Activated CD8-positive, alpha-beta memory T cell treated with anti-CD3 and anti-CD28 coated beads, Interleukin-2, amount 10 ng/mL, durations not matched to agents 7 days and 5 days (primary cell): ENCODE results near the gene GNAS. TPM values are rescaled to one million over a fixed set of nuclear protein-coding genes. Genes with fewer than 3 reads are reported as not detected.

ENCODE experiments used
- ATAC-seq: fragments of 150-1000 bp; cut with Tn5 transposase; one replicate; pipeline ENCODE4 v1.10.0; 2021; ENCODE audit warnings: moderate library complexity
- CTCF ChIA-PET: fragments of 350-600 bp; sonication (Branson Sonifier 250); formaldehyde crosslinking; loops from one replicate; lab custom pipeline; 2021; ENCODE audit warnings: antibody characterized with exemption; lab: Charles Lee
- DNase-seq: peaks from one replicate; pipeline ENCODE4 v3.0.0-alpha.2; 2020
- H3K27ac Mint-ChIP-seq: one replicate; pipeline ENCODE4 v1.8.0; 2021; ENCODE audit warnings: mild to moderate bottlenecking, mixed read lengths
- H3K27me3 Mint-ChIP-seq: one replicate; pipeline ENCODE4 v1.8.0; 2021; ENCODE audit warnings: mixed read lengths
- H3K36me3 Mint-ChIP-seq: one replicate; pipeline ENCODE4 v1.8.0; 2021; ENCODE audit warnings: mild to moderate bottlenecking, mixed read lengths
- H3K4me1 Mint-ChIP-seq: one replicate; pipeline ENCODE4 v1.8.0; 2021; ENCODE audit warnings: mixed read lengths
- H3K4me3 Mint-ChIP-seq: one replicate; pipeline ENCODE4 v1.8.0; 2021; ENCODE audit warnings: mild to moderate bottlenecking, moderate library complexity, mixed read lengths
- H3K9me3 Mint-ChIP-seq: one replicate; pipeline ENCODE4 v1.8.0; 2022; ENCODE audit warnings: low read depth, mixed read lengths
- total RNA-seq, 2 experiments: library from RNA; stranded (reverse); gene quantifications; one replicate each; pipeline ENCODE4 v1.2.3, GENCODE V29; 2021

Gene GNAS
- total RNA-seq, 2 experiments from 2014 or later: 817 to 859 TPM

DNA sequence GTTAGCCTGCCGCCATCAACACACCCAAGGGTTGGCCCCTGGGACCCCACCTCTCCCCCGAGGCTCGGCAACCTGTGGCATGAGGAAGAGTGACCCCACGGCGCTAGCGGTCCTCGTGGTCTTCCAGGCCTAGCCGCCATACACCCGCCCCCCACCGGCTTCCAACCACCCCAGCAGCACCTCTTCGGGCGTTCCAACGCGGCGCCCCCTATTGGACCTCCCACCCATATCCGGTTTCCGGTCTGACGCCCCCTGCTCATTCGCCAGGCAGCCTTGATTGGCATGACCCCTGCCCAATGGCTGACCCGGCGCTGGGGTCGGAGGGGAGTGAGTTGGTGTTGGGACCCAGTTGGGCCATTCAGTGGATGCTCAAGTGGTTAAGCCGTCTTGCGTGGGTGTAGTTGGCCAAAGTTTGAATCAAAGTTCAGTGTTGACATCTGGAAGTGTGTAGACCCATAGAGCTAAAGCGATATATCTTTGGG lies 1.8 kb upstream of the GNAS start, which contains the start of gene GNAS-AS1:
Gene GNAS-AS1 (minus strand): TSS at position 210 of the 482 bp plus-strand sequence.
- H3K9me3 Mint-ChIP-seq: no peaks in the 10 kb centered on the region
- peaks cover 24% of the 10 kb centered on the region for H3K4me1 Mint-ChIP-seq
- peaks cover 79% of the 10 kb centered on the region for H3K27me3 Mint-ChIP-seq
- peak; percentile 88 for DNase-seq
- H3K36me3 Mint-ChIP-seq: peaks cover 3% of the 10 kb centered on the region
- peak; percentile 93 for ATAC-seq
- H3K4me3 Mint-ChIP-seq: peak within 1 kb of the TSS; percentile 80
- CTCF ChIA-PET: interaction anchor here (1.4 to 3.8 kb wide), 3 partner anchors 19 to 199 kb away, joined by 3 to 30 read pairs (median 5); partner anchors contain the start of gene STX16
- H3K27ac Mint-ChIP-seq: no peak within 1 kb of the TSS

DNA sequence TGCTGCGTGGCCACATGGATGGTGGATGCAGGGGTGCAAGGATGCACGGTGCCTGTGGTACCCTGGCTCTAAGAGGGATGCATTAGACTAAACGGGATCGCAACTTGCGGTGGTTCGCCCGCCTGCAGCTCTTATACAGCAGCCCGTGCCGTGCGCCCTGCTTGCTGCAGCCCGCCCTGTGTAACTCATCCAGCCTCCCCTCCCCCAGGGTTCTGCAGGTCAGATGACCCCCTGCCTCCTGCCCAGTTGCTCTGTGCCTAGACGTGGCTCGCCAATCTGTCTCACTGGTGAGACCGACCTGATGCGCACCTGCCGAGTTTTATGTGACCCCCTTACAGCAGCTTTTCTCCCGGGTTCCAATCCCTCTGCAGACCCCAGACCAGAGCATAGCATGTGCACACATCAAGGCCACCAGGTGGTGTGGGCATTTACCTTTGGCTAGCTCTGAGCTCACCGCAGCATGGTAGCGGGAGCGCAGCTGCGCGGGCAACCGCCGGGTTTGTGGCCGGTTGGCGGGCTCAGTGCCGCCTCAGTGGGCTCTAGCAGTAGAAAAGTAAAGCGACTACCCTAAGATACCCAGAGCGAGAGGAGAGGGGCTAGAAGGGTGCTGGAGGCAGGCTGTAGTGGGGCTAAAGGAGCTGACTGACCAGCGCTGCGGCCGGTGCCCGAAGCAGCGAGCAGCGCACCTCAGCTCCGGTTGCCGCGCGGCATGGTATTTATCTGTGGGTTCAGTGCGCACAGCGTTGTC lies 1.1 kb upstream of the GNAS start:
- Mint-ChIP-seq H3K27me3 (peaks cover 79% of the 10 kb centered on the region), H3K9me3 (no peaks in the 10 kb centered on the region)
- peak; percentile 14 for ATAC-seq

DNA sequence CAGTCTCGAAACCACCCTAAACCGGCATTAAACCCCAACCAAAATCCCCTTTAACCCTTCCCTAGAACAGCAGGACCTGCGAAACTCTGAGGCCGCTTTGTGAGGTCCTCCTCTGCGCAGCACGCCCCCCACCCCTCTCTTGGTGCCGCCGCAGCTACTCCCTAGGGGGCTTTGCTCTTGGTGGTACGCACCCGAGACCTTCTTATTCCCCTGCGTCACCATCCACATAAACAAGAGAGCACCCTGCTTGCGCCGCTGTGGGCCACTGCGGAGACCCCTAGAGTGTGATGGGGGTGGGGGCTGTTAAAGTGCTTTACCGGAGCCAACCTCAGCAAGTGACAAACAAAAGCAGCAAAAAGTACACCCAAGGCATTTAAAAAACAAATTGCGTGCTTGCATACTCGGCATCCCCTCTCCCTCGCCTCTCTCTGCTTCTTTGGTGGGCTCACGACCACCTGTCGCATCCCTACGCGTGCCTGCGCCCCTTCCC lies 502 bp upstream of the GNAS start:
- Mint-ChIP-seq H3K9me3 (no peaks in the 10 kb centered on the region), H3K36me3 (no peaks in the 10 kb centered on the region), H3K27me3 (peaks cover 82% of the 10 kb centered on the region), H3K27ac (no peak overlapping the region), H3K4me1 (peaks cover 24% of the 10 kb centered on the region), H3K4me3 (peak overlapping the region; percentile 80)
- no peak for DNase-seq
- no peak for ATAC-seq
- CTCF ChIA-PET: interaction anchor here (0.6 to 3.8 kb wide), 11 partner anchors 8 to 242 kb away, joined by 3 to 30 read pairs (median 4); partner anchors contain the start of genes ATP5F1E and STX16

More for the DNA sequence above, 1.1 kb upstream of the GNAS start:
- CTCF ChIA-PET: interaction anchor here (0.9 to 3.8 kb wide), 6 partner anchors 10 to 204 kb away, joined by 3 to 30 read pairs (median 5); partner anchors contain the start of gene STX16
- Mint-ChIP-seq H3K4me1 (peaks cover 24% of the 10 kb centered on the region), H3K27ac (no peak overlapping the region), H3K4me3 (peak overlapping the region; percentile 80), H3K36me3 (no peaks in the 10 kb centered on the region)
- no peak for DNase-seq

DNA sequence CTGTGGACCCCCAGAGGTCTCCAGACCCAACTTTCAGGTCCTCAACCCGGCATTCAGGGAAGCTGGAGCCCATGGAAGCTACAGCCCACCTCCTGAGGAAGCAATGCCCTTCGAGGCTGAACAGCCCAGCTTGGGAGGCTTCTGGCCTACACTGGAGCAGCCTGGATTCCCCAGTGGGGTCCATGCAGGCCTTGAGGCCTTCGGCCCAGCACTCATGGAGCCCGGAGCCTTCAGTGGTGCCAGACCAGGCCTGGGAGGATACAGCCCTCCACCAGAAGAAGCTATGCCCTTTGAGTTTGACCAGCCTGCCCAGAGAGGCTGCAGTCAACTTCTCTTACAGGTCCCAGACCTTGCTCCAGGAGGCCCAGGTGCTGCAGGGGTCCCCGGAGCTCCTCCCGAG lies 950 bp downstream of the GNAS start:
- H3K27me3 Mint-ChIP-seq: peaks cover 84% of the 10 kb centered on the region
- no peaks in the 10 kb centered on the region for H3K9me3 Mint-ChIP-seq
- no peaks in the 10 kb centered on the region for H3K36me3 Mint-ChIP-seq
- DNase-seq (no peak), ATAC-seq (no peak)
- H3K27ac Mint-ChIP-seq: no peak overlapping the region
- no peak overlapping the region for H3K4me3 Mint-ChIP-seq
- peaks cover 16% of the 10 kb centered on the region for H3K4me1 Mint-ChIP-seq
- CTCF ChIA-PET: interaction anchor here (0.8 to 3.8 kb wide), 7 partner anchors 9 to 618 kb away, joined by 3 to 30 read pairs (median 3); partner anchors contain the start of genes ATP5F1E and STX16

DNA sequence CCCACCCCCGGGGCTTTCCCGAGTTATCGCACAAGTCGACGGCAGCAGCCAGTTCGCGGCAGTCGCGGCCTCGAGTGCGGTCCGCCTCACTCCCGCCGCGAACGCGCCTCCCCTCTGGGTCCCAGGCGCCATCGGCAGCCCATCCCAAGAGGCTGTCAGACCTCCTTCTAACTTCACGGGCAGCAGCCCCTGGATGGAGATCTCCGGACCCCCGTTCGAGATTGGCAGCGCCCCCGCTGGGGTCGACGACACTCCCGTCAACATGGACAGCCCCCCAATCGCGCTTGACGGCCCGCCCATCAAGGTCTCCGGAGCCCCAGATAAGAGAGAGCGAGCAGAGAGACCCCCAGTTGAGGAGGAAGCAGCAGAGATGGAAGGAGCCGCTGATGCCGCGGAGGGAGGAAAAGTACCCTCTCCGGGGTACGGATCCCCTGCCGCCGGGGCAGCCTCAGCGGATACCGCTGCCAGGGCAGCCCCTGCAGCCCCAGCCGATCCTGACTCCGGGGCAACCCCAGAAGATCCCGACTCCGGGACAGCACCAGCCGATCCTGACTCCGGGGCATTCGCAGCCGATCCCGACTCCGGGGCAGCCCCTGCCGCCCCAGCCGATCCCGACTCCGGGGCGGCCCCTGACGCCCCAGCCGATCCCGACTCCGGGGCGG lies 1.6 kb downstream of the GNAS start:
- Mint-ChIP-seq H3K27me3 (peaks cover 86% of the 10 kb centered on the region), H3K4me1 (peaks cover 16% of the 10 kb centered on the region), H3K36me3 (no peaks in the 10 kb centered on the region), H3K4me3 (no peak overlapping the region), H3K27ac (no peak overlapping the region), H3K9me3 (no peaks in the 10 kb centered on the region)
- no peak for ATAC-seq
- CTCF ChIA-PET: interaction anchor here (0.8 to 3.8 kb wide), 4 partner anchors 54 to 618 kb away, joined by 3 to 30 read pairs (median 4); partner anchors contain the start of gene STX16
- DNase-seq: no peak

DNA sequence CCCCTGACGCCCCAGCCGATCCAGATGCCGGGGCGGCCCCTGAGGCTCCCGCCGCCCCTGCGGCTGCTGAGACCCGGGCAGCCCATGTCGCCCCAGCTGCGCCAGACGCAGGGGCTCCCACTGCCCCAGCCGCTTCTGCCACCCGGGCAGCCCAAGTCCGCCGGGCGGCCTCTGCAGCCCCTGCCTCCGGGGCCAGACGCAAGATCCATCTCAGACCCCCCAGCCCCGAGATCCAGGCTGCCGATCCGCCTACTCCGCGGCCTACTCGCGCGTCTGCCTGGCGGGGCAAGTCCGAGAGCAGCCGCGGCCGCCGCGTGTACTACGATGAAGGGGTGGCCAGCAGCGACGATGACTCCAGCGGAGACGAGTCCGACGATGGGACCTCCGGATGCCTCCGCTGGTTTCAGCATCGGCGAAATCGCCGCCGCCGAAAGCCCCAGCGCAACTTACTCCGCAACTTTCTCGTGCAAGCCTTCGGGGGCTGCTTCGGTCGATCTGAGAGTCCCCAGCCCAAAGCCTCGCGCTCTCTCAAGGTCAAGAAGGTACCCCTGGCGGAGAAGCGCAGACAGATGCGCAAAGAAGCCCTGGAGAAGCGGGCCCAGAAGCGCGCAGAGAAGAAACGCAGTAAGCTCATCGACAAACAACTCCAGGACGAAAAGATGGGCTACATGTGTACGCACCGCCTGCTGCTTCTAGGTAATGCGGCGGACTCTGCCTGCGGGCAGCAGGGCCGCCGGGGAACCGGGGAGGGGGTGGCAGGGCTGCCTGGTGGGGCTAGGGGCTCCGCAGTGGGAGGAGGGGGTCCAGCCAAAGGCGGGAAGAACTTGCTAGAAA lies 2.3 kb downstream of the GNAS start:
- Mint-ChIP-seq H3K27me3 (peaks cover 82% of the 10 kb centered on the region), H3K4me1 (peaks cover 8% of the 10 kb centered on the region), H3K9me3 (no peaks in the 10 kb centered on the region)

DNA sequence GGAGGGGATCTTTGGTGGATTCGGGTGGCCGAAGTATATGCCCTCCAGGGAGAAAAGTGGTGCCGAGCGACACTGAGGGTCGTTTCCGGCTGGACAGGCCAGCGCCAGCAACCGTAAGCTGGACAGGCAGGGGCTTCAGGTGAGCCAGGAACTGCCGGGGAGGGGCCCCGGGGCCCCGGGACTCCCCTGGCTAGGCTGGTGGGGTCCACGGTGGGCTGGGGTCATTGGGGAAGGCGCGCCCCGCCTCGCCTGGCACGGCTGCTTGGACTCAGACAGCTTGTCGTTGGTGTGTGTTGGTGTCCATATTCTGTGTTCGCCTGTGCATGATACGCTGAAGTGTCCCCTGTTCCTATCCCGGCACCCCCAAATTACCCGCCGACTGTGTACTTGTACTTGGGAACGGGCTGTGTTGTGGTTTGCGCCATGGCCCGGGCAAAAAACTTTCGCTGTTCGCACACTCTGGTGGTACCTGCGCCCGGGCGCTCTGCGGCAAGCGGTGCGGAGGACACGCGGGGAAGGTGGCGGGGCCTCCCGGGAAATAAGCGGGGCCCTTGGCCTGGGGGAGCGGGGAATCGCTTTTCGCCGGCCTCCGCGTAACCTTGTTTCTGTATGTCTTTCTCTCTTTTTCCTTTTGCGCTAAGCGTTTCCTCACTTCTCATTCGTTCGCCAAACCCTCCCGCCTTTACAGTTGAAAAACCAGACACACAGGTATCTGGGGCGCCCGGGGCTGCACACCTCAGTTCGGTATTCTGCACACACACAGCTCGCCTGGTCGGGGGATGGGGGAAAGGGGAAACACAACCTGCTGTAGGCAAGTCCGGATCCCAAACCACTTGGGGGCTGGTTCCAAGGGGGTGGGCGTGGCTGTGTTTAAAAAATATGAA lies 3.2 kb downstream of the GNAS start:
- Mint-ChIP-seq H3K27ac (no peak overlapping the region), H3K4me1 (peaks cover 5% of the 10 kb centered on the region), H3K27me3 (peaks cover 84% of the 10 kb centered on the region), H3K36me3 (no peaks in the 10 kb centered on the region), H3K9me3 (no peaks in the 10 kb centered on the region), H3K4me3 (peak overlapping the region; percentile 8)
- DNase-seq (no peak), ATAC-seq (no peak)
- CTCF ChIA-PET: no interaction called here

More for the DNA sequence above, 2.3 kb downstream of the GNAS start:
- CTCF ChIA-PET: no interaction called here
- Mint-ChIP-seq H3K4me3 (no peak overlapping the region), H3K36me3 (no peaks in the 10 kb centered on the region), H3K27ac (no peak overlapping the region)
- no peak for DNase-seq
- no peak for ATAC-seq

DNA sequence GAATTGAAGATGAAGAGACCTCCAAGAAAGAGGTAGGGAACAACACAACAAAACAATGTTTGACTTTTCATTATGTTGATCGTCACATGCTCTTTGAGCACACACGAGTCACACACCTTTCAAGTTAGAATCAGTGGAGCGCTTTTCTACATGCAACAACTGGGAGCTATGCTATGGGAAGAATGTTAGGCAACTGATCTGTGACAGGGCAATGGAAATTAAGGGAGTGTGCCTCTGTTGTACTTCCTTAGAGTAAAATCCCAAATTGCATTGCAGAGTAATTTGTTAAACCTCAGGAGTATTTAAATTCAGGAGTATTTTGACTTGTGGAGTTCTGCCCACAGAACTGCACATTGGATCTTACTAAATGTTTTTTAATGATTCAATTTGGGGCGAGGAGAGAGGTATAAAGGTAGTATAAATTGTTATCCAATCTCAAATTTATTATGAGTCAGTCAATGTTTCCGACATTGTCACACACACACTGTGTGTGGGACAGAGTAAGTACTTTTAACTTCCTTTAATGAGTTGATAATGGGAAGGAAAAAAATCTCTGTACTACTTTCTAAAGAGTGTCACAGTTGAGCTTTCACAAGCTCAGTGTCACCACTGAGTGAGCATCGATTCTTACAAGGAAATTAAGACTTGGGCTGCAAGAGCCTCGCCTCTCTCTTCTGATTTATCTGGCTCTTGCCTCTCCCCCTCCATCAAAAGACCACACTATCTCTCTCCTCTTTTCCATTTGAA lies 10.7 kb downstream of the GNAS start:
- no peaks in the 10 kb centered on the region for H3K4me1 Mint-ChIP-seq
- peaks cover 61% of the 10 kb centered on the region for H3K27me3 Mint-ChIP-seq
- H3K9me3 Mint-ChIP-seq: no peaks in the 10 kb centered on the region
- DNase-seq (no peak), ATAC-seq (no peak)
- no peak overlapping the region for H3K4me3 Mint-ChIP-seq
- no peaks in the 10 kb centered on the region for H3K36me3 Mint-ChIP-seq
- CTCF ChIA-PET: interaction anchor here (1.0 to 2.2 kb wide), 4 partner anchors 10 to 213 kb away, joined by 3 to 11 read pairs (median 4); partner anchors contain the start of genes GNAS and STX16
- no peak overlapping the region for H3K27ac Mint-ChIP-seq

DNA sequence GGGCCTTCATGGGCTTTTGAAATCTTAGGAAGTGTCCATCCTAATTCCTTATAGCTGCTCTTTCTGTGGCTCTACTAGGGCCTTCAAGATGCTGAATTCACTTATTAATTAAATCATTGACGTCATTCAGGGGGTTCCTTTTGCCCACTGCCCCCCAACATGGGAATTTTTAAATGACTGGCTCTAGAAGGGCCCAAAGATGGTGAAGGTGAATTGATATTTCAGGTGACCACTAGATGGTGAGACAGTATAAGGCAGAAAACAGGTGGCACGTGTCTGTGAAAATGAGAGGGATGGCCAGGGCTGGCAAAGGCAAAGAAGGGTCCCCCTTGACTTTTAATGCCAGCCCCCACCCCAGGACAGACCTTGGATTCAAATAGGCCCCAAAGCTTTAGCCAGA lies 11.8 kb downstream of the GNAS start:
- Mint-ChIP-seq H3K36me3 (no peaks in the 10 kb centered on the region), H3K27ac (no peak overlapping the region), H3K4me3 (no peak overlapping the region), H3K9me3 (no peaks in the 10 kb centered on the region), H3K27me3 (peaks cover 50% of the 10 kb centered on the region), H3K4me1 (no peaks in the 10 kb centered on the region)
- DNase-seq (no peak), ATAC-seq (peak; percentile 20)
- CTCF ChIA-PET: interaction anchor here (1.0 to 2.2 kb wide), 7 partner anchors 9 to 343 kb away, joined by 3 to 11 read pairs (median 3); partner anchors contain the start of gene GNAS

DNA sequence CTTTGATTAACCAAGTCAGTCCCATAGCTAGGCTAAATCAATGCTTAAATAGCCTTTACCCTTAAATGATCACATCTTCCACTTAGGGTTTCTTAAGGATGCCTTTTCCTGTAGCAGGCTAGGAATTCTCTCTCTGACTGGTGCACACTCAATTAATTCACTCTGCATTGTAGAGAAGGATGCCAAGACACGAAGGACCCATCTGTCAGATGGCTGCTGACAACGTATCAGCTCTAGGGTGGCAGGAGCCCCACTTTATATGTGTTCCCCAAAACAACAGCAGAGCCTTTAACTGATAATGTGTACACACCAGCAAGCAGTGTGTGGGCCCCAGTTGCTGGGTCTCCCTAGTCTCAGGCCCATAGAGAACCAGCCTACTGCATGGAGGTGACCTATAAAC lies 13.3 kb downstream of the GNAS start:
- CTCF ChIA-PET: interaction anchor here (0.6 to 1.8 kb wide), 2 partner anchors 16 to 116 kb away, joined by 4 to 6 read pairs; no protein-coding TSS in a partner anchor
- peaks cover 45% of the 10 kb centered on the region for H3K27me3 Mint-ChIP-seq
- ATAC-seq (no peak), DNase-seq (no peak)
- no peaks in the 10 kb centered on the region for H3K36me3 Mint-ChIP-seq
- H3K27ac Mint-ChIP-seq: no peak overlapping the region
- H3K4me1 Mint-ChIP-seq: peaks cover 8% of the 10 kb centered on the region
- H3K9me3 Mint-ChIP-seq: no peaks in the 10 kb centered on the region
- no peak overlapping the region for H3K4me3 Mint-ChIP-seq

DNA sequence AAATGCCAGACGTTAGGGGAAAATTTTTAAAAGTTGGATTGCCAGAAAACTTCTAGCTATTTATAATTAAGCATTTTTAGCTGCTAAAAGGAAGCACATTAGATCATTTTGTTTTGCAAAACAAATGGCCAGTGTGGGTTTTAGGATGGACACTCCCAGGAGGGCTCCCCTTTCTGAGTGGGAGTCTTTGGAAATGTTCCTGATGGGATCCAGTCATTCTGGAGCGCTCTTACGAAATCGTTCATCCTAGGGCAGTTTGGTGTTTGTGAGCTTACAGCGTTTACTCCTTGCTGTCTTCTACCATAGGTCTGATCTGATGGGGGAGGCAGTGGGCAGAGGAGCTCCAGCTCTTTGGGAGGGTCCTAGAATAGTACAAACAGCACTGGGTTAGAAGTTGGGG lies 14.7 kb downstream of the GNAS start:
- DNase-seq (no peak), ATAC-seq (no peak)
- Mint-ChIP-seq H3K27me3 (peaks cover 38% of the 10 kb centered on the region), H3K36me3 (no peaks in the 10 kb centered on the region), H3K4me3 (no peak overlapping the region), H3K9me3 (no peaks in the 10 kb centered on the region), H3K4me1 (peaks cover 11% of the 10 kb centered on the region), H3K27ac (no peak overlapping the region)
- CTCF ChIA-PET: interaction anchor here (1.2 to 1.8 kb wide), 10 partner anchors 10 to 355 kb away, joined by 3 to 10 read pairs (median 5); no protein-coding TSS in a partner anchor
